ENCODE results near the gene EFNA4. TPM values are rescaled to one million over a fixed set of nuclear protein-coding genes. Genes with fewer than 3 reads are reported as not detected.

EFNA4 gene
- total and polyA plus RNA-seq, 2 of the 8 experiments (the other 6 are each of a cell fraction or from before 2014, with no cell fraction given) = 21.9 to 23.9 TPM

GRCh38 chr1:155073377-155074242 is 10.1 kb downstream of the EFNA4 start:
- H2BK120ac ChIP-seq (replicated peaks; ENCODE audit: low read depth, low read length) = no peak overlapping the region
- peak overlapping the region; percentile 93; the same call in 1 of the 2 replicates for H2AK5ac ChIP-seq (ENCODE audit: low read depth, low read length)
- no peak overlapping the region for H4K5ac ChIP-seq (ENCODE audit: insufficient read length, low read depth, low read length)
- H4K8ac ChIP-seq (ENCODE audit: extremely low read depth, insufficient read depth, low read length) = no peak overlapping the region
- no peaks in the 10 kb centered on the region for H3K79me2 ChIP-seq (ENCODE audit: control insufficient read depth in 1 of 2, insufficient read depth in 2 of 2, low read length in 2 of 2)
- H4K20me1 ChIP-seq (replicated peaks in 1 of 2; ENCODE audit: control insufficient read depth in 1 of 2, insufficient read depth in 2 of 2, low read length in 2 of 2) = peaks cover 9 to 12% of the 10 kb centered on the region in 2 experiments
- H3K79me1 ChIP-seq (ENCODE audit: low read depth, low read length) = no peaks in the 10 kb centered on the region
- H4K91ac ChIP-seq (replicated peaks; ENCODE audit: insufficient read length, low read length) = no peak overlapping the region
- 84% methylated on average over 3 of the region's 3 CpGs; no CpG with 5 or more reads in 1 of the 2 experiments for WGBS, 2 experiments (ENCODE audit: extremely low coverage in 1 of 2, insufficient coverage in 1 of 2, insufficient read length in 1 of 2, insufficient replicate concordance in 2 of 2, low coverage in 1 of 2, low lambda C conversion rate in 2 of 2, missing lambda C conversion rate in 1 of 2)
- no peak overlapping the region for H2AFZ ChIP-seq (ENCODE audit: low read length)
- H3K4me2 ChIP-seq (ENCODE audit: insufficient read depth in 1 of 2, low read depth in 2 of 2, low read length in 2 of 2) = peak overlapping the region; percentile 24 to 36
- 0 out of 2 replicates have a peak overlapping the region, but pooled peaks have one; percentile 50 for H2BK12ac ChIP-seq (ENCODE audit: low read depth, low read length)
- no peak for DNase-seq (ENCODE audit: low read depth in 1 of 2, low spot score in 2 of 2)
- no peak overlapping the region for H3K4me3 ChIP-seq (ENCODE audit: extremely low read depth in 1 of 4, insufficient read depth in 2 of 4, low read depth in 3 of 4, low read length in 4 of 4)
- H2BK20ac ChIP-seq (ENCODE audit: low read length) = 0 out of 2 replicates have a peak overlapping the region, but pooled peaks have one; percentile 61
- H3K36me3 ChIP-seq (ENCODE audit: control insufficient read depth in 2 of 4, insufficient read depth in 4 of 4, low read length in 3 of 4) = peaks cover 0 to 9% (median 0%) of the 10 kb centered on the region in 4 experiments; a peak in 2 of 8 replicates
- no peaks in the 10 kb centered on the region for H3K9me3 ChIP-seq (ENCODE audit: insufficient read depth in 2 of 2, low read depth in 1 of 2, low read length in 1 of 2)
- no peak overlapping the region; the same call in 1 of the 2 replicates for H3K18ac ChIP-seq (ENCODE audit: extremely low read depth, low read length)
- POLR2A ChIA-PET (ENCODE audit: partially characterized antibody) = interaction anchor here (1.0 kb wide), 1 partner anchor 17 kb away, joined by 3 read pairs; no protein-coding TSS in a partner anchor
- no peak overlapping the region for H3K27ac ChIP-seq (ENCODE audit: low read depth, low read length)
- TF ChIP-seq BCL11A (IDR thresholded peaks at IDR 0.05; ENCODE audit: low read depth in 2 of 2, low read length in 2 of 2) (no peak), FOSL1 (IDR thresholded peaks at IDR 0.05; ENCODE audit: insufficient read depth, low read depth, low read length) (no peak), SUZ12 (IDR thresholded peaks at IDR 0.05; ENCODE audit: low read length) (no peak), TAF1 (IDR thresholded peaks at IDR 0.05; ENCODE audit: low read depth, low read length) (no peak), NRF1 (IDR thresholded peaks at IDR 0.05; ENCODE audit: low read depth, low read length) (no peak), SIRT6 (IDR thresholded peaks at IDR 0.05; ENCODE audit: low read length) (no peak), CHD1 (IDR thresholded peaks at IDR 0.05; ENCODE audit: low read depth, low read length) (no peak), KDM1A (IDR thresholded peaks at IDR 0.05; ENCODE audit: borderline replicate concordance, low read length) (no peak)
- peaks cover 4 to 33% (median 22%) of the 10 kb centered on the region in 4 experiments for H3K4me1 ChIP-seq (replicated peaks in 1 of 4; ENCODE audit: control insufficient read depth in 3 of 4, insufficient read depth in 4 of 4, low read length in 3 of 4)
- H3K23ac ChIP-seq (ENCODE audit: insufficient read length) = no peak overlapping the region
- peak overlapping the region; percentile 61; the same call in 1 of the 2 replicates for H2BK15ac ChIP-seq (ENCODE audit: low read length)
- no peak overlapping the region for H2BK5ac ChIP-seq (ENCODE audit: low read depth, low read length)
- H3K4ac ChIP-seq (replicated peaks; ENCODE audit: insufficient read length, low read depth, low read length) = no peak overlapping the region
- peaks cover 11% of the 10 kb centered on the region for H3K23me2 ChIP-seq (ENCODE audit: low read depth, low read length)
- CTCF ChIA-PET (ENCODE audit: partially characterized antibody) = interaction anchor here (4.6 to 33.9 kb wide), 2 partner anchors 11 to 21 kb away, joined by 46 to 907 read pairs; partner anchors contain the start of genes ADAM15 and EFNA4
- H3K56ac ChIP-seq (replicated peaks; ENCODE audit: insufficient read length, low read depth, low read length) = no peak overlapping the region
- H3K14ac ChIP-seq (ENCODE audit: insufficient read length) = no peak overlapping the region
- H3K27me3 ChIP-seq (replicated peaks in 1 of 4; ENCODE audit: control insufficient read depth in 3 of 4, extremely low read depth in 1 of 4, insufficient read depth in 3 of 4, low read length in 3 of 4) = peaks cover 0 to 22% (median 12%) of the 10 kb centered on the region in 4 experiments; a peak in 6 of 7 replicates
- FAIRE-seq = no peak
- H3K9ac ChIP-seq (replicated peaks in 1 of 4; ENCODE audit: extremely low read depth in 1 of 4, low read depth in 3 of 4, low read length in 3 of 4) = no peak overlapping the region

Data from H1 (cell line).